Activated naive CD8-positive, alpha-beta T cell treated with anti-CD3 and anti-CD28 coated beads, Interleukin-2, amount 10 ng/mL, durations not matched to agents 7 days and 5 days (primary cell): ENCODE results near the gene CD8A. TPM values are rescaled to one million over a fixed set of nuclear protein-coding genes. Genes with fewer than 3 reads are reported as not detected.

ENCODE experiments used
- ATAC-seq: fragments of 150-1000 bp; cut with Tn5 transposase; one replicate; pipeline ENCODE4 v1.10.0; 2021; ENCODE audit warnings: low read depth, moderate library complexity
- POLR2A ChIA-PET: fragments of 350-600 bp; sonication (Branson Sonifier 250); formaldehyde crosslinking; loops from one replicate; lab custom pipeline; 2021; ENCODE audit warnings: antibody characterized with exemption; lab: Charles Lee
- DNase-seq: peaks from one replicate; pipeline ENCODE4 v3.0.0; 2021
- H3K27ac Mint-ChIP-seq: one replicate; pipeline ENCODE4 v1.8.0; 2022; ENCODE audit warnings: mild to moderate bottlenecking, mixed read lengths
- H3K27me3 Mint-ChIP-seq: one replicate; pipeline ENCODE4 v1.8.0; 2022; ENCODE audit warnings: mild to moderate bottlenecking, moderate library complexity, mixed read lengths
- H3K36me3 Mint-ChIP-seq: one replicate; pipeline ENCODE4 v1.8.0; 2021; ENCODE audit warnings: mild to moderate bottlenecking, mixed read lengths
- H3K4me1 Mint-ChIP-seq: one replicate; pipeline ENCODE4 v1.8.0; 2021; ENCODE audit warnings: mixed read lengths
- H3K4me3 Mint-ChIP-seq: one replicate; pipeline ENCODE4 v1.8.0; 2022; ENCODE audit warnings: mild to moderate bottlenecking, moderate library complexity, mixed read lengths
- H3K9me3 Mint-ChIP-seq: one replicate; pipeline ENCODE4 v1.8.0; 2021; ENCODE audit warnings: mixed read lengths
- total RNA-seq, 2 experiments: library from RNA; stranded (reverse); gene quantifications; one replicate each; pipeline ENCODE4 v1.2.3, GENCODE V29; 2021

Gene CD8A
- total RNA-seq, 2 experiments from 2014 or later, result 666 to 683 TPM

- Mint-ChIP-seq H3K27me3 (no peaks in the 10 kb centered on the region), H3K27ac (peak overlapping the region; percentile 99), H3K4me1 (peaks cover 59% of the 10 kb centered on the region), H3K4me3 (peak overlapping the region; percentile 93), H3K9me3 (no peaks in the 10 kb centered on the region), H3K36me3 (peaks cover 51% of the 10 kb centered on the region)
- peak; percentile 75 for ATAC-seq
- POLR2A ChIA-PET, result interaction anchor here (0.8 to 19.1 kb wide), 12 partner anchors 9 to 1459 kb away, joined by 4 to 755 read pairs (median 17); partner anchors contain the start of gene KDM3A
- peak; percentile 80 for DNase-seq
Observed at GRCh38 chr2:86785456-86785855, 5.3 kb downstream of the CD8A start.

- POLR2A ChIA-PET, result interaction anchor here (1.3 to 19.1 kb wide), 7 partner anchors 8 to 40 kb away, joined by 3 to 755 read pairs (median 20); partner anchors contain the start of gene CD8A
- DNase-seq (no peak), ATAC-seq (no peak)
- peaks cover 58% of the 10 kb centered on the region for H3K4me1 Mint-ChIP-seq
- peak overlapping the region; percentile 99 for H3K27ac Mint-ChIP-seq
- H3K9me3 Mint-ChIP-seq, result no peaks in the 10 kb centered on the region
- H3K36me3 Mint-ChIP-seq, result peaks cover 42% of the 10 kb centered on the region
- H3K4me3 Mint-ChIP-seq, result peak overlapping the region; percentile 93
- H3K27me3 Mint-ChIP-seq, result no peaks in the 10 kb centered on the region
Observed at GRCh38 chr2:86783615-86784339, 6.9 kb downstream of the CD8A start.

DNA sequence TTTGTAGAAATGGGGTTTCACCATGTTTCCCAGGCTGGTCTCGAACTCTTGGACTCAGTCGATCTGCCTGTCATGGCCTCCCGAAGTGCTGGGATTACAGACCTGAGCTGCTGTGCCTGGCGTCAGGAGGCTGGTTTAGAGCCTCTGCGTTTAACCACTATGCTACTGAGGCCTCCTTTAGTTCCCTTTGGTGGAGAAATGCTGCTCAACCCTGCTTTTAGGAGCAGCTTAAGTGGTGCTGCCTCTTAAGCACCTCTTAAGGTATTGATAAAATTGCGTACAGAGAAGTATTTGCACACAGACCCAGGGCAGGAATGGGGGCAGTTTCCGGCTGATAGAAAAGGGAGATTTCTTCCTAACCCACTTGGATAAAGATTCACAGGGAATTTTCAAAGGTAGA lies 8.0 kb downstream of the CD8A start:
- Mint-ChIP-seq H3K4me1 (peaks cover 51% of the 10 kb centered on the region), H3K4me3 (no peak overlapping the region), H3K9me3 (no peaks in the 10 kb centered on the region), H3K36me3 (peaks cover 32% of the 10 kb centered on the region), H3K27me3 (no peaks in the 10 kb centered on the region), H3K27ac (peak overlapping the region; percentile 51)
- POLR2A ChIA-PET, result interaction anchor here (1.0 to 19.1 kb wide), 7 partner anchors 9 to 341 kb away, joined by 3 to 755 read pairs (median 20); partner anchors contain the start of gene CD8A
- DNase-seq, result no peak
- no peak for ATAC-seq

GRCh38 chr2:86781363-86781762 lies 9.3 kb downstream of the CD8A start:
- no peak overlapping the region for H3K4me3 Mint-ChIP-seq
- no peaks in the 10 kb centered on the region for H3K27me3 Mint-ChIP-seq
- ATAC-seq, result no peak
- no peak for DNase-seq
- POLR2A ChIA-PET, result interaction anchor here (2.8 to 19.1 kb wide), 3 partner anchors 10 to 24 kb away, joined by 17 to 755 read pairs (median 25); partner anchors contain the start of gene CD8A
- peaks cover 23% of the 10 kb centered on the region for H3K36me3 Mint-ChIP-seq
- H3K9me3 Mint-ChIP-seq, result no peaks in the 10 kb centered on the region
- H3K4me1 Mint-ChIP-seq, result peaks cover 44% of the 10 kb centered on the region
- H3K27ac Mint-ChIP-seq, result no peak overlapping the region

- Mint-ChIP-seq H3K27me3 (no peaks in the 10 kb centered on the region), H3K4me3 (no peak overlapping the region), H3K4me1 (peaks cover 30% of the 10 kb centered on the region), H3K9me3 (no peaks in the 10 kb centered on the region), H3K36me3 (peaks cover 11% of the 10 kb centered on the region), H3K27ac (no peak overlapping the region)
- no peak for ATAC-seq
- no peak for DNase-seq
- POLR2A ChIA-PET, result interaction anchor here (1.2 to 19.1 kb wide), 2 partner anchors 11 to 26 kb away, joined by 3 to 755 read pairs; partner anchors contain the start of gene CD8A
Observed at GRCh38 chr2:86779971-86780370, 10.7 kb downstream of the CD8A start.

GRCh38 chr2:86778957-86779356 lies 11.8 kb downstream of the CD8A start:
- no peak overlapping the region for H3K27ac Mint-ChIP-seq
- H3K4me3 Mint-ChIP-seq, result no peak overlapping the region
- no peaks in the 10 kb centered on the region for H3K27me3 Mint-ChIP-seq
- no peaks in the 10 kb centered on the region for H3K9me3 Mint-ChIP-seq
- no peak for ATAC-seq
- DNase-seq, result no peak
- H3K4me1 Mint-ChIP-seq, result peaks cover 20% of the 10 kb centered on the region
- POLR2A ChIA-PET, result no interaction called here
- peaks cover 8% of the 10 kb centered on the region for H3K36me3 Mint-ChIP-seq

GRCh38 chr2:86776532-86776931 lies 14.2 kb downstream of the CD8A start:
- Mint-ChIP-seq H3K36me3 (peaks cover 18% of the 10 kb centered on the region), H3K27ac (no peak overlapping the region), H3K27me3 (no peaks in the 10 kb centered on the region), H3K4me1 (peaks cover 13% of the 10 kb centered on the region), H3K4me3 (no peak overlapping the region), H3K9me3 (no peaks in the 10 kb centered on the region)
- DNase-seq, result no peak
- POLR2A ChIA-PET, result no interaction called here
- no peak for ATAC-seq

DNA sequence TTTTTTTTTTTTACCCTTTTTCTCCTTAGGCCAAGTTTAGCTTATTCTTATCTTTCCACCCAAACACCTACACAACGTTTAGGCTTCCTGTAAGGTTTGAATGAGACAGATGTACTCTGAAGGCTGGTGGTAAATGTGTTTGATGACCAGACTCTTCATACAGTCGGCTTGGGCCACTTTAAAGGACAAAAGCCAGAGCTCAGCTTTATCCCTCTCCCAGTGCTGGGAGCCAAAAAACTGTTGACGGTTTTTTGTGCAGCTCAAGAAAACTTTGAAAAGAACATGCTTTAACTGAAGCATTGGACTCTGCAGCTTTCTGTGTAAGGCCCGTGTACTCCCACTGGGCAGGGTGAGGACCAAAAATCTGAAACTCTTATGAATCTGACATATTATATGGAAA lies 15.4 kb downstream of the CD8A start:
- Mint-ChIP-seq H3K36me3 (peaks cover 23% of the 10 kb centered on the region), H3K4me1 (peaks cover 10% of the 10 kb centered on the region), H3K9me3 (no peaks in the 10 kb centered on the region), H3K27me3 (no peaks in the 10 kb centered on the region), H3K27ac (no peak overlapping the region), H3K4me3 (no peak overlapping the region)
- DNase-seq, result no peak
- no peak for ATAC-seq
- POLR2A ChIA-PET, result interaction anchor here (0.8 kb wide), 1 partner anchor 32 kb away, joined by 3 read pairs; no protein-coding TSS in a partner anchor

GRCh38 chr2:86774862-86775261 lies 15.9 kb downstream of the CD8A start:
- Mint-ChIP-seq H3K4me3 (no peak overlapping the region), H3K4me1 (peaks cover 10% of the 10 kb centered on the region), H3K27me3 (no peaks in the 10 kb centered on the region), H3K36me3 (peaks cover 23% of the 10 kb centered on the region), H3K9me3 (no peaks in the 10 kb centered on the region), H3K27ac (no peak overlapping the region)
- POLR2A ChIA-PET, result no interaction called here
- no peak for DNase-seq
- no peak for ATAC-seq

DNA sequence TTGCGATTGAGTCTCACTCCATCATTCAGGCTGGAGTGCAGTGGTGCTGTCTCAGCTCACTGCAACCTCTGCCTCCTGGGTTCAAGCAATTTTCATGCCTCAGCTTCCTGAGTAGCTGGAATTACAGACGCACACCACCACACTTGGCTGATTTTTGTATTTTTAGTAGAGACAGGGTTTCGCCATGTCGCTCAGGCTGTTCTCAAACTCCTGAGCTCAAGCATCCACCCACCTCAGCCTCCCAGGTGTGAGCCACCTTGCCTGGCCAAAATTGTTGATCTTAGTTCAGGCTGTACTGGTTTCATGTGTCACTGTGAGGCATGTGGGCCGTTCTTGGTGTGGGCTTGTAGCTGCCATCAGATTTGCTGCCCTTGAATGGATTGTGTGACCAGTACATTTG lies 18.1 kb downstream of the CD8A start:
- no peak overlapping the region for H3K4me3 Mint-ChIP-seq
- POLR2A ChIA-PET, result interaction anchor here (0.9 to 3.8 kb wide), 3 partner anchors 10 to 35 kb away, joined by 3 to 25 read pairs (median 5); no protein-coding TSS in a partner anchor
- H3K9me3 Mint-ChIP-seq, result no peaks in the 10 kb centered on the region
- H3K36me3 Mint-ChIP-seq, result peaks cover 27% of the 10 kb centered on the region
- H3K27me3 Mint-ChIP-seq, result no peaks in the 10 kb centered on the region
- H3K4me1 Mint-ChIP-seq, result peaks cover 12% of the 10 kb centered on the region
- DNase-seq (no peak), ATAC-seq (no peak)
- H3K27ac Mint-ChIP-seq, result no peak overlapping the region

DNA sequence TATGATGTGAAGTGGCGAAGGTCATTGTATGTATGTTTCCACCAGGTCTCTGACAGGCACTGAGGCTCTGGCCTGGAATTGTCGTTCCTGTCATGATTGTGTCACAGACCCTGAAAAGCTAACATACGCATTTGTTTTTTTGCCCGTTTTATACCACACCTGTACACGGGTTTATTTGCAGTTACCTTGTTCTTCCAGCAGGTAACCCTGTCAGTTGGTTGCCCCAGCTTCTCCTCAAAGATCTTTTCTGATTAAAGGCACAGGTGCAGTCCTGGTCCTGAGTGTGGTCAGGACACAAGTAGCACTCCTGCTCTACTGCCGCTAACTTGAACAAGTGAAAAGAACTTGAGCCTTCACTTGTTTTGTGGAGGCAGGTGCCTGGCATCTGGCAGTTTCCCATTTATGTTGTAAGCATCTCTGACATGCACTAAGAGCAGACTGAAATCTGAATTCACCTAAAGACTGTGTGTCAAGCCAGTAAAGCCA lies 19.9 kb downstream of the CD8A start:
- Mint-ChIP-seq H3K9me3 (no peaks in the 10 kb centered on the region), H3K36me3 (peaks cover 31% of the 10 kb centered on the region), H3K27ac (no peak overlapping the region), H3K27me3 (no peaks in the 10 kb centered on the region), H3K4me1 (peaks cover 12% of the 10 kb centered on the region), H3K4me3 (no peak overlapping the region)
- ATAC-seq (no peak), DNase-seq (no peak)
- POLR2A ChIA-PET, result interaction anchor here (3.8 kb wide), 1 partner anchor 13 kb away, joined by 25 read pairs; no protein-coding TSS in a partner anchor

- H3K4me3 Mint-ChIP-seq, result no peak overlapping the region
- ATAC-seq, result no peak
- H3K9me3 Mint-ChIP-seq, result no peaks in the 10 kb centered on the region
- H3K27me3 Mint-ChIP-seq, result no peaks in the 10 kb centered on the region
- peaks cover 16% of the 10 kb centered on the region for H3K4me1 Mint-ChIP-seq
- H3K36me3 Mint-ChIP-seq, result peaks cover 30% of the 10 kb centered on the region
- no peak overlapping the region for H3K27ac Mint-ChIP-seq
- POLR2A ChIA-PET, result interaction anchor here (1.0 to 3.8 kb wide), 2 partner anchors 14 to 17 kb away, joined by 3 to 25 read pairs; no protein-coding TSS in a partner anchor
- no peak for DNase-seq
Observed at GRCh38 chr2:86769838-86770237, 20.9 kb downstream of the CD8A start.

DNA sequence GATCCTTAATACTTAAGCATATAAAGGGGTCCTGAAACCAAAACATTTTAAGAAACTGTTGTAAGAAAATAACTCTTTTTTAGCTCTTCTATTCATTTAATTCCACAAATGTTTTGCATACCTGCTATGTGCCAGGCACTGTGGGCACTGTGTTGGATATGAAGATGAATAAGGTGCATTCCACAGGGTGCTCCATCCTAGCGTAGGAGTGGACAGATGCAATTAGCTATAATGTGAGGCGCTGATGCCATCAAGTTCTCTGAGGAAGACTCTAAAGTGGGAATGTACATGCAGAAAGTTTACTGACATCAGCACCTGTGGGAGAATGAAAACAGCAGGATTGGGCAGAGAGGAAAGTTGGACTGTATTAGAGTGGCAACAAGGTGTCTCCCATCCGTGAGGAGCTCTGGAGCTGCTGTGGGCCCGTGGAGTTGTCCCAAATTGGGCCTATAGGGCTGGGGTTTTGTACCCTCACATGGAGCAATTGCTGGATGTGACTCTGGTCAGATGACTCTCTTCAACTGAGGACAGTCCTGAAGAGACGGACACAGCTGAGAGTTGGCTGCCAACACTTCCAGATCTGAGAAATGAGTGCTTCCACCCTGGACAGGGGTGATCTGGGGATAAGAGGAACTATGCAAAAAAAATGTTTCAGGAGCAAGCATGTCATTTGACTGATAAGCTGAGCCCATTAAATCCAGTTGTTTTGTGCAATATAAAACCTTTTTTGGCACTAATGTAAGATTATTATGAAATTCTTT lies 22.3 kb downstream of the CD8A start:
- H3K27me3 Mint-ChIP-seq, result no peaks in the 10 kb centered on the region
- no peak overlapping the region for H3K4me3 Mint-ChIP-seq
- peaks cover 23% of the 10 kb centered on the region for H3K4me1 Mint-ChIP-seq
- ATAC-seq (no peak), DNase-seq (no peak)
- no peak overlapping the region for H3K27ac Mint-ChIP-seq
- POLR2A ChIA-PET, result interaction anchor here (1.0 to 3.2 kb wide), 2 partner anchors 17 to 40 kb away, joined by 3 to 14 read pairs; no protein-coding TSS in a partner anchor
- peaks cover 24% of the 10 kb centered on the region for H3K36me3 Mint-ChIP-seq
- no peaks in the 10 kb centered on the region for H3K9me3 Mint-ChIP-seq
